ENCODE data around the gene PXMP2. TPM values are rescaled to one million over a fixed set of nuclear protein-coding genes. Genes with fewer than 3 reads are reported as not detected.

PXMP2 gene
- total RNA-seq, 1 experiment from 2014 or later = 86.7 TPM

DNA sequence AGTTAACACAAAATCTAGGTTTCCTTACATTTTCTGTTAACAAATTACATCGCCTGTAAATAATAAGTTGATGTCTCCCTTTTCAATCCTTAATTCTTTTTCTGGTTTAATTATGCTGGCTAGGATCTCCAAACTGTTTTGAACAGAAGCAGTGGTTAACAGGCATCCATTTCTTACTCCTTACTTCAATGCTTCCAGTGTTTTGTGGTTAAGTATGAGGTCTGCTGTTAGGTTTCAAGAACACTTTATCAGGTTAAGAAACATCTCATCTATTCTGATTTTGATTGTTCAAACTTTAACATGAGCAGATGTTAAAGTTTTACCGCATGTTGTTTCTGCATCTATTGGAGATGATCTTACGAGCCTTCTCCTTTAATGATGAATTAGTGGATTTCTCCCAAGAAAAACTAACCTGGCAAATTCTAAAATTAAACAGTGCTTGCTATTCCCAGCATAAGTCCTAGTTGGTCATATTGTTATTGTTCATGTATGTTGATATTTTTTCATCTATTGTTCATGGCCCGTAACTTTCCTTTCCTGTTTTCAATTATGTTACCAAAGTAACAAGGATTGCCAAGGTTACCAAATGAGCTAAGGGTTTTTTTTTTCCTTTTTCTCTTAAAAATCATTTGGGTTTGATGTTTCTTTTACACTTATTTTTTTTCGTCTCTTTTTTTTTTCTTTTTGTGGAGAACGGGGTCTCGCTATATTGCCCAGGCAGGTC lies 33.7 kb upstream of the PXMP2 start:
- Histone ChIP-seq H3K9me3 (replicated peaks) (no peaks in the 10 kb centered on the region), H3K27ac (no peak overlapping the region), H3K27me3 (no peaks in the 10 kb centered on the region), H3K36me3 (peaks cover 78% of the 10 kb centered on the region), H3K4me3 (no peak overlapping the region), H3K4me1 (no peaks in the 10 kb centered on the region)
- DNase-seq = no peak

DNA sequence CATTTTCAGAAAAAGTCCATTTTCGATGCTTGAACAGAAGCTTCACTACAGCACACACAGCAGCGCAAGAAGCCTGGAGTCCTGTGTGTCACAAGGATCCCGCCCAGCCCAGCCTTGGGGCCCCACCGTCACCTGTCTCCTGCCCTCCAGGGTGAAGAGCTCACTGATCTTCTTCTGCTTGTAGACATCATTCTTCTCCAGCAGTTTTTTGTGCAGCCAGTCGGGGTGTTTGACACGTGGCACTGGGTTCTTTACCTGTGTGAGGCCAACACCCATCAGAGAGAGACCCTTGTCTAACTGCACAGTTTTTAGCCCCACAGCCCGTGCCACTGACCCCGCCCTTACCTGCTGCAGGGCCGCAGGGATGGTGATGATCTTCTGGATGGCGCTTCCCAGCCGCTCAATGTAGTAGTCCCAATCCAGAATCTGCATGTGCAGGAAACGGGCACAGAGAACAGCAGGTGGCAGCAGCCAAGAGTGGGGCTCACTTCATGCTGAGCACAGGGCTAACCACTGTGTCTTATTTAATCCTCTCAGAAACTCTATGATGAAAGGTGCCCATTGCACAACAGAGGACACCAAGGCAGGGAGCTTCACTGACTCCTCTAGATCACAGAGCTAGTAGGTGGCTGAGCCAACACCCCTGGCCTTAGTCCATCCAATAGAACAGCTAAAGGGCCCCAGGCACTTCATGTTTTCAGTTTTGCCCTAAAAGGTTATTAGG lies 30.2 kb upstream of the PXMP2 start:
- Histone ChIP-seq H3K27me3 (no peaks in the 10 kb centered on the region), H3K27ac (no peak overlapping the region), H3K4me3 (no peak overlapping the region), H3K36me3 (peaks cover 81% of the 10 kb centered on the region), H3K4me1 (no peaks in the 10 kb centered on the region), H3K9me3 (replicated peaks) (no peaks in the 10 kb centered on the region)
- DNase-seq = no peak

DNA sequence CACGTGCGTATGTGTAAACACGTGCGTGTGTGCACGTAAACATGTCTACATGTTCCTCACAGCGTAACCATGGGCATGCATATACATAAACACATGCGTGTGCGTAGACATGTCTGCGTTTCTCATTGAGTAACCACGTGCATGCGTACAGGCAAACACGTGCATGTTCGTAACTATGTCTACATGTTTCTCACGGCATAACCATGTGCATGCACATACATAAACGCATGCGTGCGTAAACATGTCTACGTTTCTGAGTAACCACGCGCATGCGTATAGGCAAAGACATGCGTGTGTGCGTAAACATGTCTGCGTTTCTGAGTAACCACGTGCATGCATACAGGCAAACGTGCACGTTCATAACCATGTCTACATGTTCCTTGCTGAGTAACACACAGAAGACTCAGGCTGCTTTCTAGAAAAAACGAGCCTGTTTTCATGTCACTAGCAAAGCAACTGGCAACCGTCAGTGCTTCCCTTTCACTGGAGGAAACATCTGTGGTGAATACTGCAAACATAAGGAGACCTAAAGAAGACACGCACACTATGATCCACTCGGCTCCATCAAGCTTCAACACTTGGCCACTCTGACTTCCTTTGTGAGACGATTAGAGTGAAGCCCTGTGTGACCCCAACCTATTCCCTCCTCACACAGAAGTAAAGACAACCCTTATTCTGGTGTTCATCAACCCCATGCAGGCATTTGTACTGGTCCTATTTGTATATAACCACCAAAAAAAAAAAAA lies 29.1 kb upstream of the PXMP2 start:
- no peaks in the 10 kb centered on the region for H3K27me3 ChIP-seq
- H3K4me1 ChIP-seq = no peaks in the 10 kb centered on the region
- peaks cover 83% of the 10 kb centered on the region for H3K36me3 ChIP-seq
- H3K27ac ChIP-seq = no peak overlapping the region
- no peaks in the 10 kb centered on the region for H3K9me3 ChIP-seq (replicated peaks)
- DNase-seq = no peak
- no peak overlapping the region for H3K4me3 ChIP-seq

DNA sequence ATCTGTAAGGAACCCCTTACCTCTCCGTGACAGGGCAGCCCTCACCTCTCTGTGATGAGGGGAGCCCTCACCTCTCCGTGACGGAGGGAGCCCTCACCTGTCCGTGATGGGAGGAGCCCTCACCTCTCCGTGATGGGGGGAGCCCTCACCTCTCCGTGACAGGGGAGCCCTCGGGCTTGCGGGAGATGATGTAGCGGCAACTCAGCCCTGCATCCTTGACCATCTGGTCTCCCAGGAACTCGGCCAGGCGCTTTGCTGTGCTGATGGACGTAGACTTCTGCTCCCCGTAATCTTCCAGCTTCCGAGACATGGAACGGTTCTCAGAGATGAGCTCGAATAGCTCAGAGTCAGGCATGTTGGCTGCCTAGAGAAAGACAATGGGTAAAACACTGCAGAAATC lies 28.2 kb upstream of the PXMP2 start:
- no peaks in the 10 kb centered on the region for H3K27me3 ChIP-seq
- no peak overlapping the region for H3K27ac ChIP-seq
- no peak overlapping the region for H3K4me3 ChIP-seq
- H3K9me3 ChIP-seq (replicated peaks) = no peaks in the 10 kb centered on the region
- DNase-seq = no peak
- peaks cover 77% of the 10 kb centered on the region for H3K36me3 ChIP-seq
- H3K4me1 ChIP-seq = no peaks in the 10 kb centered on the region

DNA sequence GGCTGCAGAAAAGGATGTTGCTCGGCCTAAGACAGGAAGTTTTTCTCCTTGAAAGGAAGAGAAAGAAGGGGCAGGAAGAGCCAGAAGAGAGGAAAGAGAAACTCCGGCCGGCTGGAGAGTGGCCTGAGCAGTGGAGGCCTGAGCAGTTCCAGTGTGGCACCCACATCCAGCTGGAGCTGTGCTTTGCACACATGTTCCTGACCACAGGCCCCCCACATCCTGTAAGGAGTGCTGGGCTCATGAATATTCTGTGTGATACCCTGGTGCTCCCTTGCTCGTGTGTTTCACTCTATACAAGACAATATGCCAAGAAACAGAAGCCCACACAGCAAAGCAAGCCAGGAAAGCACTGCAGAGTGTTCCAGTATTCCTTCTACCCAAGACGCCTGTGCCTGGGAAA lies 27.3 kb upstream of the PXMP2 start:
- DNase-seq = no peak
- peaks cover 72% of the 10 kb centered on the region for H3K36me3 ChIP-seq
- no peak overlapping the region for H3K27ac ChIP-seq

DNA sequence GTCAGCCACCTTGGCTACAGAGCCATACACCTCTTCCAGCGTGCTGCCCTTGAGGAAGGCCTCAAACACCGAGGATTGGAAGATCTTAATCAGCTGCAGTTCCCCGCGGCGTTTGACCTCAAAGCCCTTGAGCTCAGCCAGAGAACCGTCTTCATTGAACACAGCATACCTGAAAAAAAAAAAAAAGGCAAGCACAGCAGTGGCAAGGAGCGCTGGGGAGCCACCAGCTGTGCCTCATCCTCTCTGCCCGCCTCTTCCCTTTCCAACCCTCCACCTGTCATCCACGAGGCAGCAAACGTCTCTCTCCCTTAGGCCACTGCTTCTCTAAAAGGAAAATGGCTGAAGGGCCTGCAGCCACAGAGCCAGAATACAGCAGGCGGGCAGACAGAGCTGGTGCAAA lies 26.4 kb upstream of the PXMP2 start:
- Histone ChIP-seq H3K4me1 (no peaks in the 10 kb centered on the region), H3K4me3 (no peak overlapping the region), H3K27ac (no peak overlapping the region), H3K36me3 (peaks cover 72% of the 10 kb centered on the region), H3K27me3 (no peaks in the 10 kb centered on the region), H3K9me3 (replicated peaks) (no peaks in the 10 kb centered on the region)
- no peak for DNase-seq

More for the DNA sequence above, 27.3 kb upstream of the PXMP2 start:
- Histone ChIP-seq H3K4me3 (no peak overlapping the region), H3K9me3 (replicated peaks) (no peaks in the 10 kb centered on the region), H3K27me3 (no peaks in the 10 kb centered on the region), H3K4me1 (no peaks in the 10 kb centered on the region)

DNA sequence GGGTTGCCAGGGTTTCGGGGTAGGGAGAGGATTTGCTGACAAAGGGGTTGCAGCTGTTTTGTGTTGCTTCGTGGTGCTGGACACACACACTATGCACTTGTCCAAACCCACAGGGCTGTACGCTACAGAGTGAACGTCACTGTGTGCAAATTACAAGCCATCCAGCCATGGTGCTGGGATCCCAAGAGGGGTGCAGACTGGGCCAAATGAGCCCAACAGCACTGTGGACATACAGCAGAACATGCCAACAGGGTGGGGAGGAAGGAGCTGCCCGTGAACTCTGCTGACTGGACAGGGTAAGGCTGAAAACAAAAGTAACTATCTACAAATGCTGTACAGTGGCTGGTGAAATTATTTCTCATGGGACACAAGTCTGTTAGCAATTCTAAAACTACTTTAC lies 25.4 kb upstream of the PXMP2 start:
- H3K9me3 ChIP-seq (replicated peaks) = no peaks in the 10 kb centered on the region
- H3K27me3 ChIP-seq = no peaks in the 10 kb centered on the region
- H3K36me3 ChIP-seq = peaks cover 79% of the 10 kb centered on the region
- DNase-seq = no peak
- H3K27ac ChIP-seq = no peak overlapping the region
- H3K4me1 ChIP-seq = no peaks in the 10 kb centered on the region
- H3K4me3 ChIP-seq = no peak overlapping the region

DNA sequence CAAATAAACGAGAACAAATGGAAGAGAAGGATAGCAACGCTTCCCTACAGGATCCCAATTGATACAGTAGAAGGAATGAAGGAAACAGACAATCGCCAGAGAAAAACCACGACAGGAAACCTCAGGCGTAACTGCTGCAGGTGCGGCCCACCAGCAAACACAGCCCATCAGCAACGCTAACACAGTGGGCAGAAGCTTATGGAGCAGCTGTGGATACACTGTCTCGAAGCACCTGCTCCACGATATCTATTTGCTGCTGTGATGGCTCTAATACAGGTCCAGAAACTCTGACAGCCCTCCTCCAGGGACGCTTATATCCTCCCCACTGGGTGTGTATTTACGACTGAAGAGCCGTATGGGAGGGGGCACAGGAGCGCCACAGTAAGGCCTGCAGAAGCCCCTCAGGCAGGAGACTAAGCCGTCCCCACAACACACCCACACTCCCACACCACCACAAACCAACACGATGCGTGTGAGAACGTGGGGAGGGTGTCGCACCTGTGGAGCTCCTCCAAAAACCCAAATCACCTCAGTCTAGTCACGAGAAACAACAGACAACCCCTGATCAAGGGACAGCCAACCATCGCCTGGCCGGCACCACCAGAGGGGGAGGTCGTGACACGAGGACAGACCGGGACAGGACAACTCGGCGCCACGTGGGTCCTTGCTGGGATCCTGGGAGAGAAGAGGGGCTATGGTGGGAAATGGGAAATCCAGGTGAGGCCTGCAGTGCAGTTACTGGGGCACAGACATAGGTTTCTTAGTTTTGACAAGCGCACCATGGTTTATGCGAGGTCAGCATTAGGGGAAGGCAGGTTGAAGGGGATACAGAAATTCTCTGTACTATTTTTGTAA lies 24.3 kb upstream of the PXMP2 start:
- no peak for DNase-seq
- Histone ChIP-seq H3K4me1 (no peaks in the 10 kb centered on the region), H3K27ac (no peak overlapping the region), H3K9me3 (replicated peaks) (no peaks in the 10 kb centered on the region), H3K36me3 (peaks cover 77% of the 10 kb centered on the region), H3K27me3 (no peaks in the 10 kb centered on the region), H3K4me3 (no peak overlapping the region)

DNA sequence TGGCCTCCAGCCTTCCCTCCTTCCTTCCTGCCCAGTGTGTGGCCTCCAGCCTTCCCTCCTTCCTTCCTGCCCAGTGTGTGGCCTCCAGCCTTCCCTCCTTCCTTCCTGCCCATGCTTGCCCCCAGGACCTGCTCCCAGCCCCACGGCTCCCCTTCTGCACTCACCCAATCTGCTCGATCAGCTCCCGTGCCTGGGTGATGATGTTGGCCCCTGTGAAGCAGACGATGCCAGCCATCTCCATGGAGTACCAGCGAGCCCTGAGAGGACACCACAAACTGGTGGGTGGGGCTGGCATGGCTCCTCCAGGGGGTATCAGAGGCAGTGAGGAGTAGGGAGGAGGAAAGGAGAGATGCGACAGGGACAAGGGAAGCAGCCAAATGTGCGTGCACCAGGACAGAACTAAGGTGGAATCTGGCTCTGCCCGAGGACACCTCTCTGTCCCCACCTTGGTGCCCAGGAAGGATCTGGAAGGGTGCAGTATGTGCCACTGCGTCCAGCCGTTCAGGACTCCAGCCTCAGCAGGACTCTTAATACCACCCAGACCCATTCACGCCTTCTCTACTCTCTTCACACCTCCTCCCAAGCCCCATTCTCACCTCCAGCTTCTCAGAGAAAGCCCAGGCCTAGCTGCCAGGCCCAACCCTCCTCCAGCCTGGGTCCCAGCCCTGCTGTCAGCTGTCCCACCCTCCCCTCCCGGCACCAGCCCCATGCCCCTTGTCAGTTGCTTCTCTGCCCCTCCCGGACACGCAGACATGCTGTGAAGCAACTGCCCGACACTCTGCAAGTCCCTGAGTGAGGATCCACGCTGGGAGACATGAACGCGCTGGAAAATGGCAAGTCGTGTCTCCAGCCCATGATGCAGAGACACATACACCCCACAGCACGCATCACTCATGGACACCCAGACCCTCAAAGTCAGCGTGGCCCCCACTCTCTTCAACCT lies 22.9 kb upstream of the PXMP2 start:
- no peaks in the 10 kb centered on the region for H3K27me3 ChIP-seq
- H3K9me3 ChIP-seq (replicated peaks) = no peaks in the 10 kb centered on the region
- no peak overlapping the region for H3K4me3 ChIP-seq
- H3K27ac ChIP-seq = no peak overlapping the region
- H3K36me3 ChIP-seq = peaks cover 79% of the 10 kb centered on the region
- DNase-seq = no peak
- H3K4me1 ChIP-seq = no peaks in the 10 kb centered on the region

DNA sequence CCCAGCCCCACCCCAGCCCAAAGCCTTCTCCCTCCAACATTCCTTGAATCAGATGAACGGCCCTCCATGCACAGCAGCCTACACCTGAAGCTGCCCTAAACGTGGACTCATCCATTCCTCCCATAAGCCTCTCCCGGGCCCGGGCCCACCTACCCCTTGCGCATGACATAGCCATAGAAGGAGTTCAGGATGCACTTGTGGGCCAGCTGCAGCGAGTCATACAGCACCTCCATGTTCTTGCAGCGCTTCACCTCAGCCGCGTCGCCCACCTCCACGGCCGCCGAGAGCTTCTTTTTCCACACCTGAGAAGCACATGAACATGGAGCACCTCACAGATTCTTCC lies 22.3 kb upstream of the PXMP2 start:
- Histone ChIP-seq H3K27me3 (no peaks in the 10 kb centered on the region), H3K4me1 (no peaks in the 10 kb centered on the region), H3K9me3 (replicated peaks) (no peaks in the 10 kb centered on the region), H3K36me3 (peaks cover 77% of the 10 kb centered on the region), H3K4me3 (no peak overlapping the region), H3K27ac (no peak overlapping the region)
- DNase-seq = no peak

DNA sequence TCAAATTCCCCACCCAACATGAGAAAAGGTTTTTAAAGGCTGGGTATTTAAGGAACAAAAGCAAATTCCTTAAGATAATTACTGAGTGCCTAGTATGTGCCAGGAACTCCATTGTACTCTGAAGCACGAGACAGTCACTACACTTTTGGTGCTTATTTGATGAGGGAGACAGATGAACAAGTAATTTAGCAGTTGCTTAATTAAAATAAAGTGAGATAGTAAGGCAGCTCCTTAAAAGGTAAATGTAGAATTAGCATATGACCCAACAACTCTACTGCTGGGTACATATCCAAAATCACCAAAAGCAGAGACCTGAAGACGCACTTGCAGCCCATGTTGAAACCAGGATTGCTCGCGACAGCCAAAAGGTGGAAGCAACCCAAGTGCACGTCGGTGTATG lies 21.6 kb upstream of the PXMP2 start:
- Histone ChIP-seq H3K4me1 (no peaks in the 10 kb centered on the region), H3K36me3 (peaks cover 79% of the 10 kb centered on the region), H3K27ac (no peak overlapping the region), H3K4me3 (no peak overlapping the region), H3K27me3 (no peaks in the 10 kb centered on the region), H3K9me3 (replicated peaks) (no peaks in the 10 kb centered on the region)
- no peak for DNase-seq

DNA sequence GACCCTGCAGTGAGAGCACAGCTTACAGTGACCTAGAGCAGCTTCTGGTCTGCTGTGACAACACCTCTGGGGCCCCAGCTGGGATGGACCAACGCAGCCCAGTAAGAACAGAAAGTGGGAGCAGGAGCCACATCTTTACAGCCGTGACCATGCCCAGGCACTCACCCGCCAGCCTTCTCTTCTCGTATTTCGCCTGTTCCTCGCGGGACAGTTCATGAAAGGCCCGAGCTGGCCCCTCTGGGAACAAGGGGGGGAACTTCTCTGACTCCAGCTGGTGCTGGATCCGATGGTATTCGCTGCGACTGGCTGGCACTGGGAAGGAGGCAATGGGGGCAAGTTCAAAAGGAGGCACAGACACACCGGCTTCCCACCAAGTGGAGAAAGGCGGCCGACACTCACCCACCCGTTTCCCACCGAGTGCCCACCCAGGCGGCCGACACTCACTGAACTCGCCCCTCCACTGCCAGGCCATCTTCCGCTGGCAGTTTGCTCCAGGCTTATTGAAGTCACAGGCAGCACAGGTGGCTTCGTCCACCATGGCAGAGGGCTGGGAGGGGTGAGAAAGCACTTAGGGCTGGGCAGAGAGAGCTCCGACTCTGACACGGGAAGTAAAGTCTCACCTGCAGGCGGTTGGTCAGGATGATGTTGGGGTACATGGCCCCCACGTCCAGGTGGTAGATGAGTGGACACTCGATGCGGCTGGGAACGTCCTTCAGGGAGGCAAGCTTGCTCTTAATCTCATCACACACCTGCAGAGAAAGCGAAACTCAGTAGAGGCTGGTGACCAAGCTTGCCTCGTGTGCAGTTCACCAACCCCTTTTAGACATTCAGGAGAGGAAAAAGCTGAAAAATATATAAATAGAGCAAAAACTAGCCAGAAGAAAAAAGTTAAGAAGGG lies 18.9 kb upstream of the PXMP2 start:
- Histone ChIP-seq H3K36me3 (peaks cover 76% of the 10 kb centered on the region), H3K4me1 (no peaks in the 10 kb centered on the region), H3K27ac (no peak overlapping the region), H3K27me3 (no peaks in the 10 kb centered on the region), H3K4me3 (no peak overlapping the region), H3K9me3 (replicated peaks) (no peaks in the 10 kb centered on the region)
- no peak for DNase-seq

Measured in SJCRH30 (cell line).